ENCODE results near the gene AFM.
"Not testable (repeated sequence)": the region's sequence is repeated elsewhere in the genome, so short reads cannot be mapped to it uniquely, and the experiment has no call there.

AFM gene

GRCh38 chr4:73501664-73502265 lies 20.2 kb downstream of the AFM start:
- no peak for DNase-seq (ENCODE audit: low read depth, low spot score)

DNA sequence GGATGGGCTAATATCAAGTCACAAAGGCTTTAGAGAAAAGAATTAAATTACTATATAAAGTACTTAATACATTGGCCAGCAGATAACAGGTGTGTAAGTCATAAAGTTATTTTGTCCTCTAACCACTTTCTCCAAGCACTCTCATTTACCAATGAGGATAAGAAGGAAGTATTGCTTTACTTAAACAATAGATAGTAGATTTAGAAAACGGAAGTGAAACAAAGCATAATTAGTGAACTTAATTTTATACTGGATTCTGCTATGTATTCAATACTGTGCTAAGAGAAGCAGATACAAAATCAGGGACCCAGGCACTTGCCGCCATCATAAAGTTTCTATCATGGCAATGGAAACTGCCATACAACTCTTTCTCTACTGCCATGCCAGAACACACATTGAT lies 24.0 kb downstream of the AFM start:
- no peak for DNase-seq (ENCODE audit: low read depth, low spot score)

GRCh38 chr4:73507541-73507940 lies 26.0 kb downstream of the AFM start:
- DNase-seq (ENCODE audit: low read depth, low spot score): no peak

DNA sequence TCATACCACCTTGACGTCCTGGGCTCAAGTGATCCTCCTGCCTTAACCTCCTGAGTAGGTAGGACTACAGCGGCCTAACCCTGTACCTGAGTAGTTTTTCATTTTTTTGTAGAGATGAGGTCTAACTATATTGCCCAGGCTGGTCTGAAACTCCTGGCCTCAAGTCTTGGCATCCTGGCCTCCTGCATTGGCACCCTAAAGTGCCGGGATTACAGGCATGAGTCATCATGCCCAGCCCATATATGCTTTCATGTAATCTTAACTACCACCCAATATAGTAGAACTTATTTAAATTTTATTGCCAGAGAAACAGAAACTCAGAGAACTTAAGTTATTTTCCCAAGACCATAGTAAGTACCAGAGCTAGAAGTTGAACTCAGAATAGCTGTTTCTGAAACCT lies 27.1 kb downstream of the AFM start:
- DNase-seq (ENCODE audit: low read depth, low spot score): no peak

DNA sequence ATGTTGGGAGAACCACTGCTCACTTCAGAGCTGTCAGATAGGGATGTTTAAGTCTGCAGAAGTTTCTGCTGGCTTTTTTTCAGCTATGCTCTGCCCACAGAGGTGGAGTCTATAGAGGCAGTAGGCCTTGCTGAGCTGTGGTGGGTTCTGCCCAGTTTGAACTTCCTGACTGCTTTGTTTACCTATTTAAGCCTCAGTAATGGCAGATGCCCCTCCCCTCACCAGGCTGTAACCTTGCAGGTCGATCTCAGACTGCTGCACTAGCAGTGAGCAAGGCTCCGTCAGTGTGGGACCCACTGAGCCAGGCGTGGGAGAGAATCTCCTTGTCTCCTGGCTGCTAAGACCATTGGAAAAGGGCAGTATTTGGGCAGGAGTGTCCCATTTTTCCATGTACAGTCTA lies 36.8 kb downstream of the AFM start:
- no peak for DNase-seq (ENCODE audit: low read depth, low spot score)

DNA sequence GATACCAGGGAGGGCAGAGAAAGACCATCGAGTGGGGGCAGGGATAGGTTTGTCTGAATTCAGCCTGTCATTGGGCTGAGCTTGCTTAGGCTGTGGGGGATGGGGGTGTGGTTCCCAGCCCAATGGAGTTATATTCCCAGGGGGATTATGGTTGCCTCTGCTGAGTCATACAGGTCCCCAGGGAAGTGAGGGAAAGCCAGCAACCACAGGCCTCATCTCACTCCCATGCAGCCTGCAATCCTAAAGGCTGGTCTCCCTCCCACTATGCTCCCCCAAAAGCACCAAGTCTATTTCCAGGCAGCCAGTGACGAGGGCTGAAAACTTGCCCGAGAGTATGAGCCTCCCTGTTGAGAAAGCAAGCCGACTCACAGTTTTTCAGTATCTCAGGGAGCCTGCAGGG lies 39.3 kb downstream of the AFM start:
- DNase-seq (ENCODE audit: low read depth, low spot score): peak; percentile 83

GRCh38 chr4:73523126-73523525 lies 41.6 kb downstream of the AFM start:
- no peak for DNase-seq (ENCODE audit: low read depth, low spot score)

- DNase-seq (ENCODE audit: low read depth, low spot score): no peak
Observed at GRCh38 chr4:73525611-73526010, 44.1 kb downstream of the AFM start.

- no peak for DNase-seq (ENCODE audit: low read depth, low spot score)
Observed at GRCh38 chr4:73527196-73527595, 45.7 kb downstream of the AFM start.

DNA sequence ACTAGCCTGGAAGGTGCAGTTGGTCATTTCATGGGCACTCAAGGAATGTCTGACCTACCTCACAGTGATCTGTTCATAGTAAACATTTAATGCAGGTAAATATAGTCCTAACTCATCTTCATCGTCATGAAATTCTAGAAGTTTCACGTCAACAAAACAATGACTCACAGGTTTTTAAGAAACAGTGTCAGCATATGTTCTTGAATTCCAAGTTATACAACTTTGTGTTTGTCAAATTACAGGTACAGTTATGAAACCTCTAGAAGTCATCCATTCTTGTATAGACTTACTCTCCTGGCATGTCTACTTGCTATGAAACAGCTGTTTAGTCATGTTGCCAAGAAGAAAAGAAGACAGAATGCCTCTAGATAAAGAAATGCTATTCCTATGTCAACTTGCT lies 46.6 kb downstream of the AFM start:
- DNase-seq (ENCODE audit: low read depth, low spot score): no peak

GRCh38 chr4:73533515-73534422 lies 52.2 kb downstream of the AFM start:
- no peak for DNase-seq (ENCODE audit: low read depth, low spot score)

- DNase-seq (ENCODE audit: low read depth, low spot score): no peak
Observed at GRCh38 chr4:73538162-73538561, 56.6 kb downstream of the AFM start.

DNA sequence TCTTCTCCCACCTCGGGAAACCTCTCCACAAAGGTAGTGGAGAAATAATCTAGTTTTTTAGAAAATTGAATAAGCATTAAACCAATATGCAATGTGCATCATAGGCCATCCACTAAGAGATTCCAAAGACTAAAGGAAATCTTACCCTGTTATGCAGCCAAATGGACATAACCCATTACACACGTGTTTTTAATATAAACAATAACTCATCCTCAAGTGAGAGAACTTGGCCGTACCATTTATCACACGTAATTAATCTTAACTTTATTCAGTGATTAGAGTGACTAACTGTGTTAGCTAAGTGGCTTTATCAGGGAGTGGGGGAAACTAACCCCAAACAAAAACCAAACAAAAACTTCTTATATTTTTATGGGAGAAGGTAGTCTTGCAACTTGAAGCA lies 57.8 kb downstream of the AFM start:
- no peak for DNase-seq (ENCODE audit: low read depth, low spot score)

DNA sequence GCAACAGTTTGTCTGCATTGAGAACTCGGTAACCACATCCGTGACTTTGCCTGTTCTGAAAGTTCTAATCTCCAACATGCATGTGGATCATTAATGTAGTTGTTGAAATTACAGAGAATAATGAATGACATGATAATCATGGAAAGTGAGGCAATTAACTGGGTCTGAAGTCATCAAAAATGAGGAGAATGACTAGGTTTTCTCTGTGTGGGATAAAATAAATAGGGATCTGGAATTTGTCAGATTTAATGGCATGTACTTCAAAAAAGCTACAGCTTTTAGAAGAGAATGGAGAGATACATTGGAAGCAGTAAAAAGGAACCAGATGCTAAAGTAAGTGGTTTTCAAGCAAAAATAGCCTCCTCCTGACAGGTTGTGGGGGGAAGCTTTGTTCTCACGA lies 59.3 kb downstream of the AFM start:
- DNase-seq (ENCODE audit: low read depth, low spot score): no peak

DNA sequence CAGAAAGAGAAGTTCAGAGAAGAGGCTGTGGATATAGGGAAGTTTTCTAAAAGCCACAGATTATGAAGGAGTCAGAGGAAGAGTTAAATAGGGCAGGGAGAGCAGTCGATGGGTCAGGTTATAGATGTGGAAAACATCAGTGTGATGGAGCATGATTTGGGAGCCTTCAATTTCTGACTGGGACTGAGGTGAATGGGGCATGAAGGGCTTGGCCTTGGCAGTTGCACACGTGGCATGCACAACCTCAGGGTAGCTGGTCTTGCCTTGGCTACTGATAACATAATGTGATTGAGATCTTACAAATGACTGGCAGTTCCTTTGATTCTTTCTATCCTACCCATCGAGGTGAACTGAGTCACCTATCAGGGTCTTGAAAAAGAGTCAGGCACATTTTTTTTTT lies 59.7 kb downstream of the AFM start:
- no peak for DNase-seq (ENCODE audit: low read depth, low spot score)

GRCh38 chr4:73544620-73545019 lies 63.1 kb downstream of the AFM start:
- DNase-seq (ENCODE audit: low read depth, low spot score): no peak

GRCh38 chr4:73550865-73551264 lies 69.3 kb downstream of the AFM start:
- DNase-seq (ENCODE audit: low read depth, low spot score): not testable (repeated sequence)

All from astrocyte of the hippocampus (primary cell).